Activated CD4-positive, alpha-beta T cell treated with anti-CD3 and anti-CD28 coated beads for 36 hours (primary cell): ENCODE data around the gene RBM15B. TPM values are rescaled to one million over a fixed set of nuclear protein-coding genes. Genes with fewer than 3 reads are reported as not detected.

Source experiments
- ATAC-seq: fragments of 200-7000 bp; cut with Tn5 transposase; one replicate; pipeline ENCODE4 v1.10.0; 2021; ENCODE audit warnings: mild to moderate bottlenecking, moderate library complexity
- CTCF ChIA-PET: fragments of 350-600 bp; sonication (Branson Sonifier 250); formaldehyde crosslinking; loops from one replicate; lab custom pipeline; 2021; ENCODE audit warnings: antibody characterized with exemption; lab: Charles Lee
- POLR2A ChIA-PET: fragments of 350-600 bp; sonication (Branson Sonifier 250); formaldehyde crosslinking; loops from one replicate; lab custom pipeline; 2021; ENCODE audit warnings: antibody characterized with exemption, inconsistent platforms; lab: Charles Lee
- DNase-seq: peaks from one replicate; pipeline ENCODE4 v3.0.0-alpha.2; 2020
- H3K27ac Mint-ChIP-seq: one replicate; pipeline ENCODE4 v1.8.0; 2021; ENCODE audit warnings: mixed read lengths
- H3K27me3 Mint-ChIP-seq: one replicate; pipeline ENCODE4 v1.8.0; 2021; ENCODE audit warnings: mixed read lengths
- H3K36me3 Mint-ChIP-seq: one replicate; pipeline ENCODE4 v1.8.0; 2021; ENCODE audit warnings: low read depth, mixed read lengths
- H3K4me1 Mint-ChIP-seq: one replicate; pipeline ENCODE4 v1.8.0; 2021; ENCODE audit warnings: mixed read lengths
- H3K4me3 Mint-ChIP-seq: one replicate; pipeline ENCODE4 v1.8.0; 2021; ENCODE audit warnings: mild to moderate bottlenecking, moderate library complexity, mixed read lengths
- H3K9me3 Mint-ChIP-seq: one replicate; pipeline ENCODE4 v1.8.0; 2021; ENCODE audit warnings: low read depth, mixed read lengths
- intact Hi-C, 2 experiments: fragments of 100-400 bp; cut with DNase I in 1 of 2; cut with micrococcal nuclease in 1 of 2; formaldehyde crosslinking; loops; one replicate each; pipeline versions ENCODE4 v1.14.2 to v1.15.1; 2022 to 2024; cut with DNase I, micrococcal nuclease
- total RNA-seq, 2 experiments: library from RNA; stranded (reverse); gene quantifications; one replicate each; pipeline ENCODE4 v1.2.3, GENCODE V29; 2021

RBM15B gene
- total RNA-seq, 2 experiments from 2014 or later = 20.9 to 21.5 TPM

- intact Hi-C loops = loop anchor here in 1 of 2 experiments (5.0 to 10.0 kb wide), 3 partner anchors 582 to 894 kb away; partner anchors contain the start of genes ABHD14A, ABHD14B, DUSP7 and GLYCTK
- peaks cover 61% of the 10 kb centered on the region for H3K4me1 Mint-ChIP-seq
- ChIA-PET CTCF (interaction anchor here (0.6 to 1.4 kb wide), 4 partner anchors 11 to 781 kb away, joined by 3 to 5 read pairs (median 4); partner anchors contain the start of gene CISH), POLR2A (interaction anchor here (1.5 kb wide), 1 partner anchor 8 kb away, joined by 3 read pairs; the partner anchor contains the start of gene MANF)
- ATAC-seq (no peak), DNase-seq (no peak)
- H3K27me3 Mint-ChIP-seq = no peaks in the 10 kb centered on the region
- H3K9me3 Mint-ChIP-seq = no peaks in the 10 kb centered on the region
- H3K4me3 Mint-ChIP-seq = peak overlapping the region; percentile 81
- peaks cover 48% of the 10 kb centered on the region for H3K36me3 Mint-ChIP-seq
- H3K27ac Mint-ChIP-seq = no peak overlapping the region
These were observed 2.0 kb downstream of the RBM15B start for GRCh38 chr3:51393134-51393495.

DNA sequence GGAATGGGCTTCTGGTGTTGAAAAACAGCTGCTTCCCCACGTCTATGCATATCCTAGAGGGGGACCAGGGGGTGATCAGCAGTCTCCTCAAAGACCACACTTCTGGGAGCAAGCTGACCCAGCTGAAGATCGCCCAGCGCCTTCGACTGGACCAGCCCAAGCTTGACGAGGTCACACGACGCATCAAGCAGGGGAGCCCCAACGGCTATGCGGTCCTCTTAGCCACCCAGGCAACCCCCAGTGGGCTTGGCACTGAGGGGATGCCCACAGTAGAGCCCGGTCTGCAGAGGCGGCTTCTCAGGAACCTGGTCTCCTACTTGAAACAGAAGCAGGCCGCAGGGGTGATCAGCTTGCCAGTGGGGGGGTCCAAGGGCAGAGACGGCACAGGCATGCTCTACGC, 2.5 kb downstream of the RBM15B start:
- H3K4me1 Mint-ChIP-seq = peaks cover 60% of the 10 kb centered on the region
- CTCF ChIA-PET = interaction anchor here (0.6 to 1.4 kb wide), 4 partner anchors 11 to 105 kb away, joined by 3 to 8 read pairs (median 4); no protein-coding TSS in a partner anchor
- H3K27ac Mint-ChIP-seq = peak overlapping the region; percentile 64
- no peaks in the 10 kb centered on the region for H3K27me3 Mint-ChIP-seq
- H3K9me3 Mint-ChIP-seq = no peaks in the 10 kb centered on the region
- intact Hi-C loops = loop anchor here in 1 of 2 experiments (5.0 to 10.0 kb wide), 3 partner anchors 581 to 894 kb away; partner anchors contain the start of genes ABHD14A, ABHD14B, DUSP7 and GLYCTK
- DNase-seq (no peak), ATAC-seq (no peak)
- no peak overlapping the region for H3K4me3 Mint-ChIP-seq
- H3K36me3 Mint-ChIP-seq = peaks cover 43% of the 10 kb centered on the region
- POLR2A ChIA-PET = interaction anchor here (1.5 kb wide), 1 partner anchor 9 kb away, joined by 3 read pairs; the partner anchor contains the start of gene MANF

DNA sequence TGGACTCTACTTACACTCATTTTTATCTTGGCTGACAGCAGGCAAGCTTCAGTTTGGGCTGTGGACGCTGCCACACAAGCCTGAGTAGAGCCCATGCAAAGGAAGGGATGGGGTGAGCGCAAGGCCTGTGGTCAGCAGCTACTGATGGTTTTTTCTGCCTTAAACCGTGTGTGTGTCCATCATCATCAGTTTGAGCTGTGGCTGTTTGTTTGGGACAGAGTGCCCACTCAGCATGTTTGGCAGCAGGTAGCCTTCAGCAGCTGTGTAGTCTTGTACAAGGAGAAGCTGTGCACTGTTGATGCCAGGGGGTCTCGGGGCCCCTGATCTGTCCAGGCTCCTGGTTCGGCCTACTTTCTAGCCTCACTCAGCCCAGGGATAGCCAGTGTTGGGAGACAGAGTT, 3.5 kb downstream of the RBM15B start:
- intact Hi-C loops = loop anchor here in 1 of 2 experiments (5.0 to 10.0 kb wide), 3 partner anchors 580 to 893 kb away; partner anchors contain the start of genes ABHD14A, ABHD14B, DUSP7 and GLYCTK
- no peak for DNase-seq
- peak overlapping the region; percentile 64 for H3K27ac Mint-ChIP-seq
- ATAC-seq = no peak
- peak overlapping the region; percentile 0 for H3K4me3 Mint-ChIP-seq
- peaks cover 52% of the 10 kb centered on the region for H3K4me1 Mint-ChIP-seq
- ChIA-PET POLR2A (interaction anchor here (1.5 kb wide), 1 partner anchor 10 kb away, joined by 3 read pairs; the partner anchor contains the start of gene MANF), CTCF (interaction anchor here (1.2 to 1.4 kb wide), 2 partner anchors 13 to 16 kb away, joined by 3 to 8 read pairs; no protein-coding TSS in a partner anchor)
- H3K36me3 Mint-ChIP-seq = peaks cover 38% of the 10 kb centered on the region
- no peaks in the 10 kb centered on the region for H3K27me3 Mint-ChIP-seq
- no peaks in the 10 kb centered on the region for H3K9me3 Mint-ChIP-seq

- DNase-seq (no peak), ATAC-seq (no peak)
- intact Hi-C loops = loop anchor here in 1 of 2 experiments (10.0 kb wide), 1 partner anchor 579 kb away; the partner anchor contains the start of genes ABHD14A and ABHD14B
- POLR2A ChIA-PET = no interaction called here
- H3K9me3 Mint-ChIP-seq = no peaks in the 10 kb centered on the region
- no peaks in the 10 kb centered on the region for H3K27me3 Mint-ChIP-seq
- H3K27ac Mint-ChIP-seq = peak overlapping the region; percentile 64
- peaks cover 41% of the 10 kb centered on the region for H3K4me1 Mint-ChIP-seq
- peaks cover 40% of the 10 kb centered on the region for H3K36me3 Mint-ChIP-seq
- H3K4me3 Mint-ChIP-seq = no peak overlapping the region
- CTCF ChIA-PET = interaction anchor here (1.3 to 1.4 kb wide), 3 partner anchors 14 to 70 kb away, joined by 3 to 4 read pairs (median 4); no protein-coding TSS in a partner anchor
These were observed 4.6 kb downstream of the RBM15B start for GRCh38 chr3:51395493-51396213.

- ATAC-seq (no peak), DNase-seq (no peak)
- Mint-ChIP-seq H3K36me3 (peaks cover 40% of the 10 kb centered on the region), H3K9me3 (no peaks in the 10 kb centered on the region), H3K27ac (peak overlapping the region; percentile 56), H3K4me3 (no peak overlapping the region), H3K27me3 (no peaks in the 10 kb centered on the region), H3K4me1 (peaks cover 40% of the 10 kb centered on the region)
- ChIA-PET POLR2A (no interaction called here), CTCF (interaction anchor here (1.1 to 1.4 kb wide), 4 partner anchors 14 to 103 kb away, joined by 3 to 4 read pairs (median 4); partner anchors contain the start of gene DCAF1)
- intact Hi-C loops = loop anchor here in 1 of 2 experiments (10.0 kb wide), 1 partner anchor 578 kb away; the partner anchor contains the start of genes ABHD14A and ABHD14B
These were observed 5.3 kb downstream of the RBM15B start for GRCh38 chr3:51396401-51396800.

GRCh38 chr3:51397392-51397791, 6.3 kb downstream of the RBM15B start:
- POLR2A ChIA-PET = no interaction called here
- Mint-ChIP-seq H3K9me3 (no peaks in the 10 kb centered on the region), H3K4me3 (no peak overlapping the region), H3K27ac (peak overlapping the region; percentile 24), H3K36me3 (peaks cover 41% of the 10 kb centered on the region), H3K4me1 (peaks cover 38% of the 10 kb centered on the region), H3K27me3 (no peaks in the 10 kb centered on the region)
- CTCF ChIA-PET = interaction anchor here (0.6 to 1.3 kb wide), 6 partner anchors 43 to 1176 kb away, joined by 3 to 4 read pairs (median 3); partner anchors contain the start of gene DCAF1
- intact Hi-C loops = loop anchor here in 1 of 2 experiments (10.0 kb wide), 1 partner anchor 577 kb away; the partner anchor contains the start of genes ABHD14A and ABHD14B
- ATAC-seq (no peak), DNase-seq (no peak)

DNA sequence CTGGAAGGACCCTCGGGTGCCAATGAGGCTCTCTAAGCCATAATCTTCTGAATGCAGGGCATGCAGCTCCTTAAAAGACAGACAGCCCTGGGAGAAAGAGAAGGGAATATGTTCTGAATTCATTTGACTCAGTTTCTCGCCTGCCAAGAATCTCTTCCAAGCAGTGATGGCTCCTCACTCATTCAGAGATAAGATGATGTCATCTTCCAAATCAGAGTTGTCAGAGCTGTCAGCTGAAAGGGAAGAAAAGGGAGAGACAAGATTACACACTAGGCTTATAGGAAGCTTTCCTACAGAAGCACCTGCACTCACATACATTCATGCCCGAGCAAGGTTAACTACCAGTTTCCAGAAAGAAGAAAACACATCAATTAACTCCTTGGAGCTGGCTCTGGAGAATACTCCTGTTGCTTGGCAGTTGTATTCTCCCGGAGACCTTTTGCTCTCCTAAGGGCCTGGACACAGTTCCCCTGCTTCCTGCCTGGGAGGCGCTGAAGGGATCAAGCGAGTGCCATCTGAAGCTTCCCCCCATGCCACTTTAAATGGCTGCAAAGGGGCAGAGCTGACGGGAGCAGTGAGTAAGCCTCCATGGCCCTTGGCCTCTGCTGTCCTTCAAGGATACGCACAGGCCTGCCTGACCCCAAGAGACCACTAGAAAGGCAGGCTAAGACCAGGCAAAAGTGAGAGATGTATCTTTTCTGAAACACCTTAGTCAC, 7.7 kb downstream of the RBM15B start:
- ATAC-seq = no peak
- Mint-ChIP-seq H3K4me1 (peaks cover 29% of the 10 kb centered on the region), H3K9me3 (no peaks in the 10 kb centered on the region), H3K4me3 (no peak overlapping the region), H3K36me3 (peaks cover 36% of the 10 kb centered on the region), H3K27me3 (no peaks in the 10 kb centered on the region), H3K27ac (peak overlapping the region; percentile 45)
- POLR2A ChIA-PET = interaction anchor here (0.6 kb wide), 1 partner anchor 532 kb away, joined by 3 read pairs; no protein-coding TSS in a partner anchor
- no peak for DNase-seq
- intact Hi-C loops = loop anchor here in 1 of 2 experiments (10.0 kb wide), 1 partner anchor 576 kb away; the partner anchor contains the start of genes ABHD14A and ABHD14B
- CTCF ChIA-PET = interaction anchor here (0.9 kb wide), 1 partner anchor 31 kb away, joined by 3 read pairs; no protein-coding TSS in a partner anchor

GRCh38 chr3:51400166-51400565, 9.1 kb downstream of the RBM15B start:
- H3K27me3 Mint-ChIP-seq = no peaks in the 10 kb centered on the region
- H3K36me3 Mint-ChIP-seq = peaks cover 27% of the 10 kb centered on the region
- intact Hi-C loops = no loop called here
- H3K4me1 Mint-ChIP-seq = peaks cover 26% of the 10 kb centered on the region
- ATAC-seq (no peak), DNase-seq (no peak)
- ChIA-PET CTCF (interaction anchor here (0.5 to 0.6 kb wide), 2 partner anchors 13 to 29 kb away, joined by 3 read pairs; no protein-coding TSS in a partner anchor), POLR2A (no interaction called here)
- H3K9me3 Mint-ChIP-seq = no peaks in the 10 kb centered on the region
- peak overlapping the region; percentile 10 for H3K27ac Mint-ChIP-seq
- no peak overlapping the region for H3K4me3 Mint-ChIP-seq

GRCh38 chr3:51401735-51402134, 10.7 kb downstream of the RBM15B start:
- H3K9me3 Mint-ChIP-seq = no peaks in the 10 kb centered on the region
- peaks cover 24% of the 10 kb centered on the region for H3K36me3 Mint-ChIP-seq
- DNase-seq (no peak), ATAC-seq (no peak)
- ChIA-PET CTCF (no interaction called here), POLR2A (no interaction called here)
- peaks cover 19% of the 10 kb centered on the region for H3K4me1 Mint-ChIP-seq
- no peaks in the 10 kb centered on the region for H3K27me3 Mint-ChIP-seq
- H3K4me3 Mint-ChIP-seq = no peak overlapping the region
- peak overlapping the region; percentile 8 for H3K27ac Mint-ChIP-seq
- intact Hi-C loops = no loop called here

DNA sequence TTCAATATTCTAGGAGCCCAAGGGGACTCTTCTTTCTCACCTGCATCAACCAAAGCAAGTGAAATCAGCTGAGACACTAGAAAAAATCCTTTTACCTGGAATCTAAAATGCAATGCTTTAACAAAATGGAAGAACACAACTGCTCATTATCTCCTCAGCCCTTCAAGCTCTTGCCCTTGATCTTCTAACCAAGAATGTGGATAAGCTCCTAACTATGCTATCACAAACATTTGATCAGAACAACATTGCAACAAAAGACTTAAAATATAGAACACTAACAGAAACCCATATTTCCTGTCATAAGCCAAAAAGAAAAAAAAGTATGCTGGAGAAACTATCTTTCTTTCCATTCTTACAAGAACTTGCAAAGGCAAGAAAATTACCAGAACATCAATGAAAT, 12.6 kb downstream of the RBM15B start:
- Mint-ChIP-seq H3K9me3 (no peaks in the 10 kb centered on the region), H3K27ac (peak overlapping the region; percentile 61), H3K36me3 (peaks cover 31% of the 10 kb centered on the region), H3K27me3 (no peaks in the 10 kb centered on the region), H3K4me1 (peaks cover 23% of the 10 kb centered on the region), H3K4me3 (no peak overlapping the region)
- DNase-seq = no peak
- ChIA-PET CTCF (interaction anchor here (1.6 to 2.2 kb wide), 3 partner anchors 10 to 37 kb away, joined by 3 to 5 read pairs (median 4); no protein-coding TSS in a partner anchor), POLR2A (no interaction called here)
- intact Hi-C loops = no loop called here
- ATAC-seq = no peak
